Myocyte (in vitro differentiated cells): ENCODE measurements around the gene LMF2. TPM values are rescaled to one million over a fixed set of nuclear protein-coding genes. Genes with fewer than 3 reads are reported as not detected.
"Not testable (repeated sequence)": the region's sequence is repeated elsewhere in the genome, so short reads cannot be mapped to it uniquely, and the experiment has no call there.

ENCODE experiments used
- DNase-seq: peaks from one replicate; pipeline ENCODE4 v3.0.0-alpha.2; 2012; ENCODE audit warnings: low read depth
- polyA plus RNA-seq: library from polyadenylated mRNA; unstranded; fragments of >200 nt; gene quantifications from one replicate; pipeline ENCODE4 v1.2.1, GENCODE V29; 2012; ENCODE audit warnings: missing spikeins
- total RNA-seq: library from RNA; depleted of rRNA; stranded (reverse); fragments of >200 nt; gene quantifications from 2 replicates; pipeline ENCODE4 v1.2.3, GENCODE V29; 2014

The LMF2 gene
- 41.3 and 46.6 TPM in 2 replicates for total RNA-seq
- 60.6 TPM for polyA plus RNA-seq

DNA sequence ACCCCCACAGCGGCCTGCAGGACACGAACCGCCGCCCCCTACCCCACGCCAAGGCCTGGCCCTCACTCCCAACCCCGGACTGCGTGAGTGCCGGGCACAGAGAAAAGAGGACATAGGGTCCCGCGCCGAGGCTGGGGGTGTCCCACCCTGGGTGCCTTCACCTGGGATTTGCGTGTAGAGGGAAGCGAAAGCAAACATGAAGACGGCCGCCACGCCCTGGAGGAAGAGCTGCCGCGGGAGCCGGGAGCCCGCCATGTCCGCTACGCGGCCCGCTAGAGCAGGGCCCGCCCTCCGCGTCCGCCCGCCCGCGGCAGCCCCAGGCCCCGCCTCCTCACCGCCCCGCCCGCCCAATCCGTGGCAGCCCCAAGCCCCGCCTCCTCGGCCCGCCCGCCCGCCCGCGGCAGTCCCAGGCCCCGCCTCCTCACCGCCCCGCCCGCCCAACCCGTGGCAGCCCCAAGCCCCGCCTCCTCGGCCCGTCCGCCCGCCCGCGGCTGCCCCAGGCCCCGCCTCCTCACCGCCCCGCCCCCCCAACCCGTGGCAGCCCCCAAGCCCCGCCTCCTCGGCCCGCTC lies at the start of gene LMF2:
Gene LMF2, minus strand, starts transcription at position 282 of the 570 bp plus-strand sequence. Its CDS starts 27 bp downstream, at position 255.
- DNase-seq: no peak

DNA sequence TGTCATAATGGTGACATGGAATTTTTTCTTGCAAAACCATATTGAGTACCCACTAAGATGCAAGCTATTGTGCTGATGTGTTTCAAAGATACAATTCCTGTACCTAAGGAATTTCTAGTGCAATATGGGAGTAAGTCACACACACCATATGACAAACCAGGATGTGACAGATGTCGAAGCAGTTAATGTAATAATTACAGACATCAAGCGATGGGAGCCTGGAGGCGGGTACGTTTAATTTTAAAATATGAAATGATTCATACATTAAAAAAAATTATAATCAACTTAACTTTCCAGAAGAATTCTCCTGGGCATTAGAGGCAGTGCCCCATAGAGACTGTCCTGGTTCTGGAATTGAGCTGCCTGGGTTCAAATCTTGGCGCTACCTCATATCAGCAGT lies 49.2 kb upstream of the LMF2 start:
- DNase-seq: no peak

DNA sequence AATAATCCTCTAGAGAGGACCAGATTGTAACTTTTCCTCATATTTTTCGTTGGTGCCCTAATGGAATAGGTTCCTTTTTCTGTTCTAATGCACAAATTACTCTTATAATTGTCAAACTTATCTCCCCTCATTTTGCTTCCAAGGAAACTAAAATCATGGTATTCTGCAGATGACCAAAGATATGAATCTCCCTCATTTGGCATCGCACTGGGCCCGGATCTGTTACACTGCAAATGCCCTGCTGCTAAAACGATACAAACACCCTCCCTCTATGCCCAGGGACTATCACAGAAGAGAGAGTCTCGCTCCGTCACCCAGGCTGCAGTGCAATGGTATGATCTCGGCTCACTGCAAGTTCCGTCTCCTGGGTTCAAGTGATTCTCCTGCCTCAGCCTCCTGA lies 45.8 kb upstream of the LMF2 start:
- no peak for DNase-seq

GRCh38 chr22:50551160-50551752 lies 43.8 kb upstream of the LMF2 start:
- no peak for DNase-seq

- DNase-seq: no peak
Measured at GRCh38 chr22:50550395-50550794, 42.9 kb upstream of the LMF2 start.

GRCh38 chr22:50548921-50549790 lies 41.7 kb upstream of the LMF2 start:
- no peak for DNase-seq

DNA sequence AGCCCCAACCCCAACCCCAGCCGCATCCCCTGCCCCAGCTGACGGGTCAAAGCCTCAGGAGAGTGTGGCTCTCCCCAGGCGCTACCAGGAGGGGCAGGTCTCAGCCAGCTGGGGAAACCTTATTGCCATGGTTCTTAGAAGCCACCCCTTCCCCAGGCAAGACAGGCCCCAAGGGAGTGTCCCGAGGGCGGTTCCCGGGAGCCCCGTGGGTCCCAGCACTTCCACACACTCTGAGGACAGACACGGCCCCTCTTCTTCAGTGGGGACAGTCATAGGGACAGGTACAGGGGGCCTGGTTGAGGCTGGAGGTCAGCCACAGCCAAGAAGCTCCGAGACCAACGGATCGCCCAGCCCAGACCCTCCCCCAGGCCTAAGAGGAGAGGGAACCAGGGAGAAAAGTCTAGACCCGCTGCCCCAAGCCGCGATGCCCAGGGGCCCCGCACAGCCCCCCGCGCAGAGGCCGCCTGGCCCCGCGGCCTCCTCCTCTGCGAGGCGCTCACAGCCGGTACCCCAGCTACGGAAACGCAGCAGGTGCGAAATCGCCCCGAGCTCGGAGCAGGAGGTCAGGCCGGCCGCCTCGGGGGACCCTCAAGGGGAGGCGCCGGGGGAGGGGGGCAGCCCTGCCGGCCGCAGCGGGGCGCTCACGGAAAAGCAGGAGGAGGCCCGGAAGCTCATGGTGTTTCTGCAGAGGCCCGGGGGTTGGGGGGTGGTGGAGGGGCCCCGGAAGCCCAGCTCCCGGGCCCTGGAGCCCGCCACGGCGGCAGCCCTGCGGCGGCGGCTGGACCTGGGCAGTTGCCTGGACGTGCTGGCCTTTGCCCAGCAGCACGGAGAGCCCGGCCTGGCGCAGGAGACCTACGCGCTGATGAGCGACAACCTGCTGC lies 40.8 kb upstream of the LMF2 start:
- DNase-seq: no peak

DNA sequence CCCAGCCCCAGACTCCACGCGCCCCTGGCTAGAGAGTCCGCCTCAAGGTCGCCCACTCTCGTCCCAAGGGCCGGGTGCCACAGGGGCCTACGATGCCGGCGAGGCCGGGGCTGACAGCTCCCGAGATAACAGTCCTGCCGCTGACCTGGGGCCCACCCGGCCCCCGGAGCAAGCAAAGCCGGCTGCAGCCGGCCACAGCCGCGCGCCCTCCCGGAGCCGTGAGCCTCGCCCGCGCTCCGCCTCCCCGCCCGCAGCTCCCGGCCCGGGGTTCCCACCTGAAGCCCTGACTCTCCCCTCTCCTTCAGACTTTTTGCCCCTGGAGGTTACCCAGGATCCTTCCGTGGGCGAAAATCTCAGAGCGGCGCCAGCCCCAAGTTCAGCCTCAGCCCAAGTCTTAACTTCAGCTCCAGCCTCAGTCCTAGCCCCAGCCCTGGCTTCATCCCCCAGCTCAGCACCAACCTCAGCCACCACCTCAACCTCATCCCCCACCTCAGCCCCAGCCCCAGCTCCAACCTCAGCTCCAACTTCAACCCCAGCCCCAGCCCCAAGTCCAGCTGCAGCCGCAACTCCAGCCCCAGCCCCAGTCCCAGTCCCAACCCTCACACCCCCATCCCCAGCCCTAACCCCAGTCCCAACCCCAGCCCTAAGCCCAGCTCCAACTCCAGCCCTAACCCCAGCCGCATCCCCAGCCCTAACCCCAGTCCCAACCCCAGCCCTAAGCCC lies 39.9 kb upstream of the LMF2 start:
- DNase-seq: no peak

- DNase-seq: no peak
Measured at GRCh38 chr22:50546326-50547262, 39.1 kb upstream of the LMF2 start.

DNA sequence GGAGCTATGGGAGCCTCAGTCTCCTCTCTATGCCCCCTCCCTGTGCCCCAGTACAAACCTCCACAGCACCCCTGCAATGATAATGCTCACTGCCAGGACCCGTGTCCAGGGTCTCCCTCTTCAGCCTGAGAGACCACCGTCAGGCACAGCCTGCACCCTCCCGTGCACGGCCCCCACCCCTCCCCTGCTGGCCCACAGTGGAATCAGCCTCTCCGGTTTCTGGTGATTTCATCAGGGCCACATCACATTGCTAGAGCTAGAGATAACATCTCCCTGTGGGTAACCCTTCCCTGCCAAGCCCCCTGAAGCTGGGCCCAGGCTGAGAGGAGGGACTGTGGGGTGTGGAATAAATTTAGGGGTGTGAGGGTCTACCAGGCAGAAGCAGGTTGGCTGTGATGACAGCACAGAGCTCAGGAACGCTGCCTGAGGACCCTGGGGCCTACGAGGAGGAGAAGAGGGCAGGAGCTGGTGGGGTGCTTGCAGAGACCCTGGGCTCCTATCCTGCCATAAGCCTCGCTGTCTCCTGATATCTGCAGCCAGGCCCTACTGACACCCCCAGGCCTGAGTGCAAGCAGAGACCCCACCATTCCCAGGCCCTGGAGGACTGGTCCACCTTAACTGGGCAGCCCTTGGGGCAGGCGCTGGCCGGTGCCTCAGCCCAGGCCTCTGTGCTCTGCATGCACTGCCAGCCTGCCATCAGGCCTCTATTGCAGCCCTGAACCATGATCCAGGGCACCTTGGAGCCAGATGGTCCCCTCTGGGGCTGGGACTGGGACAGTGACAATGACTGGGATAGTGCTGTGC lies 38.2 kb upstream of the LMF2 start, which contains the start of gene KLHDC7B:
Gene KLHDC7B, plus strand, starts transcription at position 378 of the 804 bp plus-strand sequence. Its CDS starts 345 bp downstream, at position 723.
- DNase-seq: no peak

DNA sequence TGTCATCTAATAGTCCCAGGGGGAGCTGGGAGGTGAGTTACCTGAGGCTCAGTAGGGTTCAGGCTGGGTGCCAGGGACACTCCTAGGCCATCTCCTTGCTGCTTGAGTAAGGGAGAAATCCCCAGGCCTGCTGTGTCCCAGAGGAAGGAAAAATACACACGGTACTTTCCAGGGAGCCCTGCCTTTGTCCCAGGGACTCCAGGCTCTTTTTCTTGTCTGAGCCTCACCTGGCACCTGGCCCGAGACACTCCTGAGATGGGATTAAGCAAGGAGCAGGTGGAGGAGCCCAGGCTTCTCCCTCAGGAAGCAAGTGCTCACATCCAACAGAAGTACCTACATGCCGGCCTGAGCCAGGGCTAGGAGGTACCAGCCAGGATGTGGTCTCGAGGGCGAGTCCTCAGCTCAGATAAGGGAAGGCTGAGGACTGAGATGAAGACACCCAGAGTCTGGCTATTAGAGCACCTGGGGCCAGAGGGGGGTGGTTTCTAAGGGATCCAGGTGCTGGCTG lies 37.3 kb upstream of the LMF2 start:
- no peak for DNase-seq

- no peak for DNase-seq
Measured at GRCh38 chr22:50544078-50544745, 36.7 kb upstream of the LMF2 start.

- DNase-seq: no peak
Measured at GRCh38 chr22:50542416-50542927, 35.0 kb upstream of the LMF2 start.

- not testable (repeated sequence) for DNase-seq
Measured at GRCh38 chr22:50541667-50542026, 34.1 kb upstream of the LMF2 start.

DNA sequence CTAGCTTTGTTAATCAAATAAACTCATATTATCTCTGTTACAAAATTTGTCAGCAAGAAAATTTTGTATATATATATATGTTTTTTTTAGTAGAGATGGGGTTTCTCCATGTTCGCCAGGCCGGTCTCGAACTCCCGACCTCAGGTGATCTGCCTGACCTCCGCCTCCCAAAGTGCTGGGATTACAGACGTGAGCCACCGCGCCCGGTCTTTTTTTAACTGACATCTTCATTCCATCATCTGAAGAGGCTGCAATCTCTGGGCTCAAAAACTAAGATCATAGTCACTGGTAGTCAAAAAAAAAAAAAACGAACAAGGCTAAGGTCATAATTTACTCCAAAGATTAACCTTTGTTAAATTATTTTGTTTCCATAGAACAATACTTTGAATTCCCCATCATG lies 32.9 kb upstream of the LMF2 start:
- no peak for DNase-seq

GRCh38 chr22:50537765-50538164 lies 30.3 kb upstream of the LMF2 start:
- DNase-seq: no peak

DNA sequence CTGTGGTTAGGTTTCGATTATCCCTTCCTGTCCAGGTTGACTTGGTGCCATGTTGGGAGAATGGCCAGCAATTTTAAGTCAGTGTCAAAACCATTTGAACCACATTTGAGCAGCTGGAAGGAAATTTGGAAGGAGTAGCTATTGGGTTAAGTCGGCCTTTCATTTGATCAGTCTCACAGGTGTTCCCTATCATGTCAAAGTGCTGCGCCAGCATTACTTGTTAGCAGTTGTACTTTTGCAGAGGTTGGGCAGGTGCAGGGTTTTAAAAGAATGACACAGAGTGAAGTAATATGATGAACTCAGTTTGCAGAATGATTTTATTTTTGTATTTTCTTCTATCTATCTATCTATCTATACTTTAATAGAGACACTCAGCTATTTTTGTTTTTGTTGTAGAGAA lies 28.7 kb upstream of the LMF2 start:
- DNase-seq: no peak

GRCh38 chr22:50535113-50535512 lies 27.6 kb upstream of the LMF2 start:
- no peak for DNase-seq
